IMR-90 (cell line): ENCODE data around the gene HPCAL4. TPM values are rescaled to one million over a fixed set of nuclear protein-coding genes. Genes with fewer than 3 reads are reported as not detected.

Experiments used
- ATAC-seq: fragments of 200-7000 bp; cut with Tn5 transposase; 2 replicates; pipeline ENCODE4 v1.9.1; 2020; ENCODE audit warnings: low read depth, mild to moderate bottlenecking, moderate library complexity
- BruUV-seq: library from RNA; stranded (reverse); fragments of 400-500 nt; replicated peaks from 2 replicates; lab custom pipeline; 2021; lab: Mats Ljungman, UMichigan
- CTCF ChIA-PET: fragments of 300-600 bp; formaldehyde crosslinking; extraction: SDS; loops from one replicate; lab custom pipeline; 2021; ENCODE audit warnings: antibody characterized with exemption; lab: Yijun Ruan, JAX
- POLR2A ChIA-PET: fragments of 300-600 bp; sonication (Branson Sonifier 250); formaldehyde crosslinking; loops from one replicate; lab custom pipeline; 2022; ENCODE audit warnings: antibody characterized with exemption; ENCODE audit not compliant: unreplicated experiment; lab: Charles Lee
- DNase-seq: peaks from one replicate; pipeline ENCODE4 v3.0.0; 2013
- H2AFZ ChIP-seq: replicated peaks from 2 replicates; pipeline ENCODE3; 2013; ENCODE audit warnings: low read length, mild to moderate bottlenecking; ENCODE audit not compliant: poor library complexity
- H2AK5ac ChIP-seq: 2 replicates; pipeline ENCODE4 v1.6.1; 2013; ENCODE audit warnings: low read depth, low read length, inconsistent platforms
- H2AK9ac ChIP-seq: replicated peaks from 2 replicates; pipeline ENCODE3; 2013; ENCODE audit warnings: mild to moderate bottlenecking, low read depth, low read length, moderate library complexity; ENCODE audit not compliant: poor library complexity
- H2BK120ac ChIP-seq: 2 replicates; pipeline ENCODE4 v1.6.1; 2013; ENCODE audit warnings: low read depth, low read length, inconsistent platforms
- H2BK15ac ChIP-seq: 3 replicates; pipeline ENCODE4 v1.6.1; 2013; ENCODE audit warnings: low read depth, low read length, inconsistent platforms
- H2BK20ac ChIP-seq: 2 replicates; pipeline ENCODE4 v1.6.1; 2013; ENCODE audit warnings: low read depth, mild to moderate bottlenecking, inconsistent platforms, low read length, moderate library complexity
- H2BK5ac ChIP-seq: 2 replicates; pipeline ENCODE4 v1.6.1; 2013; ENCODE audit warnings: mild to moderate bottlenecking, low read depth, low read length, inconsistent platforms; ENCODE audit not compliant: poor library complexity, severe bottlenecking
- H3K14ac ChIP-seq: replicated peaks from 2 replicates; pipeline ENCODE4 v1.6.1; 2013; ENCODE audit warnings: low read depth, low read length, inconsistent platforms
- H3K18ac ChIP-seq: 2 replicates; pipeline ENCODE4 v1.6.1; 2013; ENCODE audit warnings: low read depth, low read length, control low read depth
- H3K23ac ChIP-seq: 2 replicates; pipeline ENCODE4 v1.6.1; 2013; ENCODE audit warnings: low read depth, low read length, inconsistent platforms
- H3K27ac ChIP-seq: 2 replicates; pipeline ENCODE4 v1.5.1; 2013; ENCODE audit warnings: mild to moderate bottlenecking, control low read depth, low read length; ENCODE audit not compliant: insufficient read depth
- H3K27me3 ChIP-seq: 2 replicates; pipeline ENCODE4 v1.6.1; 2013; ENCODE audit warnings: low read length; ENCODE audit not compliant: control insufficient read depth, insufficient read depth
- H3K36me3 ChIP-seq: 2 replicates; pipeline ENCODE4 v1.6.1; 2013; ENCODE audit warnings: low read length, mixed read lengths; ENCODE audit not compliant: control insufficient read depth, insufficient read depth
- H3K4ac ChIP-seq: 2 replicates; pipeline ENCODE4 v1.6.1; 2013; ENCODE audit warnings: low read depth, low read length, inconsistent platforms
- H3K4me1 ChIP-seq: 2 replicates; pipeline ENCODE4 v1.6.1; 2013; ENCODE audit warnings: low read length, mixed read lengths; ENCODE audit not compliant: control insufficient read depth, insufficient read depth
- H3K4me2 ChIP-seq: 2 replicates; pipeline ENCODE4 v1.6.1; 2013; ENCODE audit warnings: low read depth, mild to moderate bottlenecking, control low read depth, low read length, moderate library complexity
- H3K4me3 ChIP-seq: 2 replicates; pipeline ENCODE4 v1.5.1; 2013; ENCODE audit warnings: low read depth, mild to moderate bottlenecking, control low read depth, low read length, moderate library complexity; ENCODE audit not compliant: insufficient read depth
- H3K56ac ChIP-seq: 2 replicates; pipeline ENCODE4 v1.6.1; 2013; ENCODE audit warnings: low read length, inconsistent platforms; ENCODE audit not compliant: insufficient read depth; ENCODE audit errors: extremely low read depth
- H3K79me1 ChIP-seq, 2 experiments: 2 replicates each; pipeline ENCODE4 v1.6.1; 2013; ENCODE audit warnings: low read length in 2 of 2, inconsistent platforms in 1 of 2, low read depth in 1 of 2
- H3K9ac ChIP-seq: 2 replicates; pipeline ENCODE4 v1.6.1; 2013; ENCODE audit warnings: low read depth, low read length, control low read depth
- H3K9me1 ChIP-seq: 2 replicates; pipeline ENCODE4 v1.6.1; 2013; ENCODE audit warnings: low read length, inconsistent platforms; ENCODE audit not compliant: insufficient read depth
- H3K9me3 ChIP-seq: 2 replicates; pipeline ENCODE4 v1.6.1; 2013; ENCODE audit warnings: low read length; ENCODE audit not compliant: control insufficient read depth, insufficient read depth
- H4K20me1 ChIP-seq: 2 replicates; pipeline ENCODE4 v1.6.1; 2013; ENCODE audit warnings: low read length, inconsistent platforms; ENCODE audit not compliant: insufficient read depth
- H4K5ac ChIP-seq: 2 replicates; pipeline ENCODE4 v1.6.1; 2013; ENCODE audit warnings: mild to moderate bottlenecking, low read depth, low read length, control low read depth
- H4K8ac ChIP-seq, 2 experiments: 2 replicates each; pipeline ENCODE4 v1.6.1; 2013; ENCODE audit warnings: low read depth in 2 of 2, low read length in 2 of 2, control low read depth in 1 of 2, inconsistent platforms in 1 of 2
- H4K91ac ChIP-seq: 2 replicates; pipeline ENCODE4 v1.6.1; 2013; ENCODE audit warnings: low read depth, low read length, inconsistent platforms; ENCODE audit not compliant: insufficient read depth
- CTCF ChIP-seq: conservative IDR thresholded peaks from 2 replicates; pipeline ENCODE4 v1.5.1; 2012; ENCODE audit warnings: mild to moderate bottlenecking, low read depth, low read length, improper control_type of control experiment
- MAZ ChIP-seq: IDR thresholded peaks from 2 replicates; pipeline ENCODE4 v1.6.1; 2012; ENCODE audit warnings: low read depth, mild to moderate bottlenecking, low read length, improper control_type of control experiment, moderate library complexity, borderline replicate concordance
- WGBS, 2 experiments: methylation state at CpG; one replicate each; pipeline versions ENCODE4 v1.1.5 to v1.1.7; 2013; ENCODE audit warnings: missing lambda C conversion rate in 2 of 2; ENCODE audit not compliant: insufficient read length in 1 of 2; ENCODE audit errors: extremely low coverage in 2 of 2; 5-methylcytosine and 5-hydroxymethylcytosine counted together
- dilution Hi-C: fragments of 300-500 bp; cut with HindIII; formaldehyde crosslinking; loops from one replicate; pipeline ENCODE4 v1.14.3; 2018; ENCODE audit warnings: low sequenced_read_pairs; ENCODE audit not compliant: unreplicated experiment
- in situ Hi-C: fragments of 300-500 bp; cut with MboI; formaldehyde crosslinking; loops from 3 replicates; pipeline ENCODE4 v1.14.3; 2019; ENCODE audit warnings: low sequenced_read_pairs, inconsistent platforms, mixed read lengths
- intact Hi-C: fragments of 100-400 bp; cut with micrococcal nuclease; formaldehyde crosslinking; loops from 2 replicates; pipeline ENCODE4 v1.10.0; 2022
- polyA plus RNA-seq, 3 experiments: library from polyadenylated mRNA; depleted of rRNA; stranded (reverse); fragments of >200 nt; gene quantifications; 2 replicates each; pipeline ENCODE4 v1.2.3, GENCODE V29; 2012; ENCODE audit warnings: low replicate concordance in 1 of 3
- total RNA-seq: library from RNA; depleted of rRNA; stranded (reverse); fragments of >200 nt; gene quantifications from 2 replicates; pipeline ENCODE4 v1.2.3, GENCODE V29; 2012

HPCAL4 gene
- total and polyA plus RNA-seq, 2 of the 4 experiments (the other 2 are of a cell fraction): 0.02 TPM; not detected in 1

DNA sequence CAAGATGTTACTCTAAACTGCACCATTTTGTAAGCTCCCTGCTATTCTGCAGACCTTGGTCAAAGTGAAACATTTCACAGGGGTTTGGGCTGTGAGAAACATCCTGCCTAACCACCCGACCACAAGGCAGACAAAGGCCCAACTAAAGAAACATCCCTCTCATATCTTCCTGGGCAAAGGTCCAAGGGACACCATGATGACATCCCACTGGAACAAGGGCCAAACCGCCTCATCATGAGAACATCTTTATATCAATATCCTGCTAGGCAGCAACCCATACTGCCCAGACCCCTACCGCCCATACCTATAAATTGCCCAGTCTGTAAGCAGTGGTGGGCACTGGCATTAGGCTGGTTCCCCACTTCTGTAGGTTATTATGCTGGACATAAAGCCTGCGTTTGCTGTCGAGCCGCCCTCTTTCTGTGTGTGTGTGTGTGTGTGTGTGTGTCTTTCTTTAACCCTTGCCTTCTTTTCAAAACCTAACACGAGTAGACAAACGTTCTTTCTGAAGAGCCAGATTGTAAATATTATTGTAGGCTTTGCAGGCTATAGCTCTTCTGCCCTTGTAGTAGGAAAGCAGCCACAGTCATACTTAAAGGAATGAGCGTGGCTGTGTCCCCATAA lies 46.4 kb upstream of the HPCAL4 start:
- Histone ChIP-seq H2BK5ac (no peak overlapping the region), H2BK15ac (no peak overlapping the region), H3K4me3 (no peak overlapping the region), H4K91ac (no peak overlapping the region), H4K5ac (no peak overlapping the region), H3K18ac (no peak overlapping the region), H3K27ac (no peak overlapping the region), H3K56ac (no peak overlapping the region), H2BK20ac (no peak overlapping the region), H3K23ac (no peak overlapping the region), H2AFZ (peak overlapping the region; percentile 14), H4K20me1 (no peaks in the 10 kb centered on the region), H4K8ac (peak overlapping the region in 1 of 2 experiments; percentile 50; a peak in 2 of 4 replicates), H3K9me1 (peaks cover 7% of the 10 kb centered on the region), H3K4me1 (peaks cover 5% of the 10 kb centered on the region; the same call in 1 of the 2 replicates), H3K9ac (no peak overlapping the region), H3K9me3 (no peaks in the 10 kb centered on the region), H2BK120ac (no peak overlapping the region), H2AK9ac (no peak overlapping the region), H3K14ac (no peak overlapping the region), H3K4ac (no peak overlapping the region), H3K4me2 (no peak overlapping the region), H3K79me1 (peaks cover 13 to 23% of the 10 kb centered on the region in 2 experiments), H3K36me3 (peaks cover 6% of the 10 kb centered on the region), H2AK5ac (no peak overlapping the region), H3K27me3 (peaks cover 18% of the 10 kb centered on the region)
- ATAC-seq: no peak
- no TSS peak for BruUV-seq
- ChIA-PET POLR2A (no interaction called here), CTCF (no interaction called here)
- in situ Hi-C loops: no loop called here
- intact Hi-C loops: no loop called here
- TF ChIP-seq CTCF (no peak), MAZ (no peak)
- DNase-seq: peak; percentile 79
- no CpG with 5 or more reads among the region's 9 CpGs for WGBS, 2 experiments
- dilution Hi-C loops: no loop called here
